SK-N-SH treated with all-trans-retinoic acid at 6 μM for 48 hours (cell line): Measurements from ENCODE around the gene PLA2G1B.

Experiments used
- ATAC-seq: fragments of 200-7000 bp; cut with Tn5 transposase; 3 replicates; pipeline ENCODE4 v1.9.1; 2020; ENCODE audit warnings: mild to moderate bottlenecking, moderate library complexity
- BACH2 ChIP-seq: fragments of 250-450 bp; sonication (Bioruptor Pico); IDR thresholded peaks from 2 replicates; pipeline ENCODE4 v1.9.0; 2021; ENCODE audit warnings: mild to moderate bottlenecking, borderline replicate concordance
- CSDC2 ChIP-seq: fragments of 250-450 bp; sonication (Bioruptor Pico); IDR thresholded peaks from 2 replicates; pipeline ENCODE4 v1.5.0; 2020; ENCODE audit warnings: mild to moderate bottlenecking, moderate library complexity
- ESRRG ChIP-seq: fragments of 250-450 bp; sonication (Bioruptor Pico); IDR thresholded peaks from 2 replicates; pipeline ENCODE4 v1.6.1; 2021; ENCODE audit warnings: mild to moderate bottlenecking
- GLIS3 ChIP-seq: fragments of 250-450 bp; sonication (Bioruptor Pico); IDR thresholded peaks from 2 replicates; pipeline ENCODE4 v1.5.0; 2020; ENCODE audit warnings: mild to moderate bottlenecking, moderate library complexity
- ISL1 ChIP-seq: fragments of 250-450 bp; sonication (Bioruptor Pico); IDR thresholded peaks from 2 replicates; pipeline ENCODE4 v2.1.2; 2022; ENCODE audit warnings: mild to moderate bottlenecking, moderate library complexity
- OSR1 ChIP-seq: fragments of 250-450 bp; sonication (Bioruptor Pico); IDR thresholded peaks from 2 replicates; pipeline ENCODE4 v1.8.0; 2022; ENCODE audit warnings: moderate library complexity, mild to moderate bottlenecking, inconsistent platforms
- PATZ1 ChIP-seq: fragments of 250-450 bp; sonication (Bioruptor Pico); IDR thresholded peaks from 2 replicates; pipeline ENCODE4 v1.8.0; 2020; ENCODE audit warnings: mild to moderate bottlenecking, moderate library complexity, borderline replicate concordance
- POU6F1 ChIP-seq: fragments of 250-450 bp; sonication (Bioruptor Pico); IDR thresholded peaks from 2 replicates; pipeline ENCODE4 v1.8.0; 2021; ENCODE audit warnings: low read depth, mild to moderate bottlenecking, moderate library complexity, borderline replicate concordance
- PPARA ChIP-seq: fragments of 250-450 bp; sonication (Bioruptor Pico); IDR thresholded peaks from 2 replicates; pipeline ENCODE4 v1.5.0; 2020; ENCODE audit warnings: mild to moderate bottlenecking, borderline replicate concordance
- RARB ChIP-seq: fragments of 250-450 bp; sonication (Bioruptor Pico); IDR thresholded peaks from 2 replicates; pipeline ENCODE4 v1.8.0; 2021; ENCODE audit warnings: mild to moderate bottlenecking, moderate library complexity
- SNAI2 ChIP-seq: fragments of 250-450 bp; sonication (Bioruptor Pico); IDR thresholded peaks from 2 replicates; pipeline ENCODE4 v1.5.0; 2020; ENCODE audit warnings: mild to moderate bottlenecking, moderate library complexity
- TCF4 ChIP-seq: fragments of 250-450 bp; sonication (Bioruptor Pico); IDR thresholded peaks from 2 replicates; pipeline ENCODE4 v1.8.0; 2021; ENCODE audit warnings: mild to moderate bottlenecking, moderate library complexity, borderline replicate concordance
- TOX ChIP-seq: fragments of 250-450 bp; sonication (Bioruptor Pico); IDR thresholded peaks from 2 replicates; pipeline ENCODE4 v1.8.0; 2021; ENCODE audit warnings: mild to moderate bottlenecking, moderate library complexity, borderline replicate concordance
- TSHZ2 ChIP-seq: fragments of 250-450 bp; sonication (Bioruptor Pico); IDR thresholded peaks from 2 replicates; pipeline ENCODE4 v1.5.0; 2020; ENCODE audit warnings: mild to moderate bottlenecking, moderate library complexity
- ZFP3 ChIP-seq: fragments of 250-450 bp; sonication (Bioruptor Pico); IDR thresholded peaks from 2 replicates; pipeline ENCODE4 v1.5.0; 2020; ENCODE audit warnings: mild to moderate bottlenecking, moderate library complexity
- ZNF565 ChIP-seq: fragments of 450-650 bp; formaldehyde crosslinking; conservative IDR thresholded peaks from 2 replicates; pipeline ENCODE4 v1.5.0; 2020; ENCODE audit warnings: low read depth, mild to moderate bottlenecking, moderate library complexity
- ZNF70 ChIP-seq: fragments of 450-650 bp; formaldehyde crosslinking; IDR thresholded peaks from 2 replicates; pipeline ENCODE4 v1.5.0; 2020; ENCODE audit warnings: mild to moderate bottlenecking, moderate library complexity
- ZNF8 ChIP-seq: fragments of 450-650 bp; formaldehyde crosslinking; IDR thresholded peaks from 2 replicates; pipeline ENCODE4 v1.5.0; 2020; ENCODE audit warnings: mild to moderate bottlenecking, moderate library complexity
- TF ChIP-seq, protein P1 (sequence below): fragments of 250-450 bp; sonication (Bioruptor Pico); IDR thresholded peaks from 2 replicates; pipeline ENCODE4 v1.5.1; 2020; ENCODE audit warnings: low read depth, mild to moderate bottlenecking, moderate library complexity
- TF ChIP-seq, protein P2 (sequence below): fragments of 250-450 bp; sonication (Bioruptor Pico); IDR thresholded peaks from 2 replicates; pipeline ENCODE4 v1.5.1; 2021; ENCODE audit warnings: mild to moderate bottlenecking, moderate library complexity

The PLA2G1B gene

DNA sequence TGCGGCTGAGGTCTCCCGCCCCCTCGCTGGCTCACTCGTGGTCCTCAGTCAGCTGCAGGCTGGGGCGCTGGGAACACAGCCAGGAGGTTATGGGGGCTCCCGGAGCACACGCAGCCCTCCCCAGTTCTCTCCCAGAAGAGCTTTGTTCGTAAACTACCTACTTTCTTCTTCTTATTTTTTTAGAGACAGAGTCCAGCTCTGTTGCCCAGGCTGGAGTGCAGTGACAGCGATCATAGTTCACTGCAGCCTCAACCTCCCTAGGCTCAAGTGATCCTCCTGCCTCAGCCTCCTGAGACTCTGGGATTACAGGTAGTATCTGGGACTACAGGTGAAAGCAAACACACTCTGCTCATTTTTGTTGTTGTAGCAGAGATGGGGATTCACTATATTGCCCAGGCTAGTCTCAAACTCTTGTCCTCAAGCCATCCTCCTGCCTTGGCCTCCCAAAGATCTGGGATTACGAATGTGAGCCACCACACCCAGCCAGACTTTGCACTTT lies 15.5 kb upstream of the PLA2G1B start:
- no peak for ATAC-seq

GRCh38 chr12:120342175-120343038 lies 14.8 kb upstream of the PLA2G1B start:
- TF ChIP-seq, protein P1, sequence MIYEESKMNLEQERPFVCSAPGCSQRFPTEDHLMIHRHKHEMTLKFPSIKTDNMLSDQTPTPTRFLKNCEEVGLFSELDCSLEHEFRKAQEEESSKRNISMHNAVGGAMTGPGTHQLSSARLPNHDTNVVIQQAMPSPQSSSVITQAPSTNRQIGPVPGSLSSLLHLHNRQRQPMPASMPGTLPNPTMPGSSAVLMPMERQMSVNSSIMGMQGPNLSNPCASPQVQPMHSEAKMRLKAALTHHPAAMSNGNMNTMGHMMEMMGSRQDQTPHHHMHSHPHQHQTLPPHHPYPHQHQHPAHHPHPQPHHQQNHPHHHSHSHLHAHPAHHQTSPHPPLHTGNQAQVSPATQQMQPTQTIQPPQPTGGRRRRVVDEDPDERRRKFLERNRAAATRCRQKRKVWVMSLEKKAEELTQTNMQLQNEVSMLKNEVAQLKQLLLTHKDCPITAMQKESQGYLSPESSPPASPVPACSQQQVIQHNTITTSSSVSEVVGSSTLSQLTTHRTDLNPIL (CRISPR knock-in tag) = no peak
- no peak for TF ChIP-seq SNAI2 (CRISPR knock-in tag)
- no peak for TF ChIP-seq PPARA (CRISPR knock-in tag)
- no peak for TF ChIP-seq TCF4
- TF ChIP-seq ZFP3 (CRISPR knock-in tag) = no peak
- TF ChIP-seq TOX (CRISPR knock-in tag) = no peak
- TF ChIP-seq ZNF70 (CRISPR knock-in tag) = no peak
- ATAC-seq = no peak

More for the DNA sequence above, 15.5 kb upstream of the PLA2G1B start:
- no peak for TF ChIP-seq CSDC2 (CRISPR knock-in tag)
- TF ChIP-seq ISL1 (CRISPR knock-in tag) = no peak
- TF ChIP-seq ZNF70 (CRISPR knock-in tag) = no peak
- no peak for TF ChIP-seq SNAI2 (CRISPR knock-in tag)
- TF ChIP-seq TCF4 = no peak
- TF ChIP-seq BACH2 = no peak
- no peak for TF ChIP-seq PATZ1 (CRISPR knock-in tag)
- TF ChIP-seq, protein P1 (CRISPR knock-in tag) = no peak
- no peak for TF ChIP-seq ZNF8 (CRISPR knock-in tag)
- TF ChIP-seq, protein P2, sequence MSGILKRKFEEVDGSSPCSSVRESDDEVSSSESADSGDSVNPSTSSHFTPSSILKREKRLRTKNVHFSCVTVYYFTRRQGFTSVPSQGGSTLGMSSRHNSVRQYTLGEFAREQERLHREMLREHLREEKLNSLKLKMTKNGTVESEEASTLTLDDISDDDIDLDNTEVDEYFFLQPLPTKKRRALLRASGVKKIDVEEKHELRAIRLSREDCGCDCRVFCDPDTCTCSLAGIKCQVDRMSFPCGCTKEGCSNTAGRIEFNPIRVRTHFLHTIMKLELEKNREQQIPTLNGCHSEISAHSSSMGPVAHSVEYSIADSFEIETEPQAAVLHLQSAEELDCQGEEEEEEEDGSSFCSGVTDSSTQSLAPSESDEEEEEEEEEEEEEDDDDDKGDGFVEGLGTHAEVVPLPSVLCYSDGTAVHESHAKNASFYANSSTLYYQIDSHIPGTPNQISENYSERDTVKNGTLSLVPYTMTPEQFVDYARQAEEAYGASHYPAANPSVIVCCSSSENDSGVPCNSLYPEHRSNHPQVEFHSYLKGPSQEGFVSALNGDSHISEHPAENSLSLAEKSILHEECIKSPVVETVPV (CRISPR knock-in tag) = no peak
- TF ChIP-seq OSR1 (CRISPR knock-in tag) = no peak
- no peak for TF ChIP-seq ZNF565 (CRISPR knock-in tag)

DNA sequence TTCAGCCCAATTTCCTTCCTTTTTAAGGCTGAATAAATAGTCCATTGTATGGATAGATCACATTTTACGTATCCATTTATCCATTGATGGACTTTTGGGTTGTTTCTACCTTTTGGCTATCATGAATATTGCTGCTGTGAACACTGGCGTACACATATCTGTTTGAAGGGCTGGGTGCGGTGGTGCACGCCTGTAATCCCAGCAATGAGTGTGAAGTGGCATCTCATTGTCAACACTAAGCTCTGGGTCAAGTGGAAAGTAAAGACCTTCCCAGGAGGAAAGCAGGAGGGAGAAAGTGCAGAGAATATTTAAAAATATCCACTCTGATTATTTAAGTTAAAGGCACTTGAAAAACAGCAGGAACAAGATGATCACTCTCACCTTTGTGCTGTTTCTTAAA lies 11.7 kb upstream of the PLA2G1B start:
- no peak for ATAC-seq
- no peak for TF ChIP-seq TOX (CRISPR knock-in tag)
- no peak for TF ChIP-seq POU6F1 (CRISPR knock-in tag)
- TF ChIP-seq RARB = no peak
- no peak for TF ChIP-seq OSR1 (CRISPR knock-in tag)
- TF ChIP-seq GLIS3 = no peak
- no peak for TF ChIP-seq TSHZ2 (CRISPR knock-in tag)
- TF ChIP-seq, protein P1 (CRISPR knock-in tag) = no peak
- no peak for TF ChIP-seq CSDC2 (CRISPR knock-in tag)
- TF ChIP-seq ZNF70 (CRISPR knock-in tag) = no peak
- no peak for TF ChIP-seq TCF4
- TF ChIP-seq ESRRG (CRISPR knock-in tag) = no peak
